Upper lobe of left lung (tissue), 4 donors: ENCODE measurements around the gene KPNA1.

Experiments used
- POLR2A ChIP-seq, 4 donors: fragments of 450-650 bp; IDR thresholded peaks; one replicate each; pipeline ENCODE4 v1.5.1; 2016 to 2017; ENCODE audit warnings: antibody characterized with exemption in 4 of 4, mild to moderate bottlenecking in 2 of 4
- POLR2AphosphoS5 ChIP-seq, 2 donors: sonication (generic); formaldehyde crosslinking; IDR thresholded peaks; one replicate each; pipeline ENCODE4 v1.5.1; 2017; ENCODE audit warnings: antibody characterized with exemption in 2 of 2
- TF ChIP-seq, protein P1 (sequence below), 6 experiments: fragments of 450-650 bp in 4 of 6; fragments of 200-600 bp in 2 of 6; sonication (generic) in 2 of 6; IDR thresholded peaks; one replicate each; pipeline ENCODE4 v1.5.1; 2016 to 2019; ENCODE audit warnings: antibody characterized with exemption in 6 of 6

- no peak for TF ChIP-seq POLR2AphosphoS5 (IDR thresholded peaks at IDR 0.05)
- TF ChIP-seq, protein P1, sequence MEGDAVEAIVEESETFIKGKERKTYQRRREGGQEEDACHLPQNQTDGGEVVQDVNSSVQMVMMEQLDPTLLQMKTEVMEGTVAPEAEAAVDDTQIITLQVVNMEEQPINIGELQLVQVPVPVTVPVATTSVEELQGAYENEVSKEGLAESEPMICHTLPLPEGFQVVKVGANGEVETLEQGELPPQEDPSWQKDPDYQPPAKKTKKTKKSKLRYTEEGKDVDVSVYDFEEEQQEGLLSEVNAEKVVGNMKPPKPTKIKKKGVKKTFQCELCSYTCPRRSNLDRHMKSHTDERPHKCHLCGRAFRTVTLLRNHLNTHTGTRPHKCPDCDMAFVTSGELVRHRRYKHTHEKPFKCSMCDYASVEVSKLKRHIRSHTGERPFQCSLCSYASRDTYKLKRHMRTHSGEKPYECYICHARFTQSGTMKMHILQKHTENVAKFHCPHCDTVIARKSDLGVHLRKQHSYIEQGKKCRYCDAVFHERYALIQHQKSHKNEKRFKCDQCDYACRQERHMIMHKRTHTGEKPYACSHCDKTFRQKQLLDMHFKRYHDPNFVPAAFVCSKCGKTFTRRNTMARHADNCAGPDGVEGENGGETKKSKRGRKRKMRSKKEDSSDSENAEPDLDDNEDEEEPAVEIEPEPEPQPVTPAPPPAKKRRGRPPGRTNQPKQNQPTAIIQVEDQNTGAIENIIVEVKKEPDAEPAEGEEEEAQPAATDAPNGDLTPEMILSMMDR (IDR thresholded peaks at IDR 0.05): no peak
- no peak for TF ChIP-seq POLR2A (IDR thresholded peaks at IDR 0.05)
Measured at GRCh38 chr3:122515020-122515468, 305 bp upstream of the KPNA1 start.
